MM.1S (cell line): ENCODE data around the gene PERM1.

Source experiments
- DNase-seq: peaks from one replicate; pipeline ENCODE4 v3.0.0-alpha.2; 2015
- H2AFZ ChIP-seq: fragments of 300-600 bp; sonication (generic); 2 replicates; pipeline ENCODE4 v1.6.0; 2016; ENCODE audit warnings: antibody characterized with exemption, low read length
- H3F3A ChIP-seq: fragments of 300-600 bp; sonication (generic); 2 replicates; pipeline ENCODE4 v1.6.1; 2016; ENCODE audit warnings: mild to moderate bottlenecking, antibody characterized with exemption, low read length, moderate library complexity, mixed read lengths; ENCODE audit not compliant: insufficient read depth
- H3K27ac ChIP-seq: fragments of 300-600 bp; sonication (generic); 2 replicates; pipeline ENCODE4 v1.5.1; 2016; ENCODE audit warnings: mild to moderate bottlenecking, low read length
- H3K27me3 ChIP-seq: fragments of 300-600 bp; sonication (generic); replicated peaks from 2 replicates; pipeline ENCODE4 v1.6.0; 2016; ENCODE audit warnings: low read length; ENCODE audit not compliant: insufficient read depth
- H3K36me3 ChIP-seq: fragments of 300-600 bp; sonication (generic); replicated peaks from 2 replicates; pipeline ENCODE4 v1.6.1; 2016; ENCODE audit warnings: mild to moderate bottlenecking, low read length, mixed read lengths; ENCODE audit not compliant: insufficient read depth
- H3K4me1 ChIP-seq: fragments of 300-600 bp; sonication (generic); 2 replicates; pipeline ENCODE4 v1.6.1; 2016; ENCODE audit warnings: low read length, mixed read lengths
- H3K4me2 ChIP-seq: fragments of 300-600 bp; sonication (generic); 2 replicates; pipeline ENCODE4 v1.6.0; 2016; ENCODE audit warnings: low read depth, low read length
- H3K4me3 ChIP-seq: fragments of 300-600 bp; sonication (generic); 2 replicates; pipeline ENCODE4 v1.5.1; 2016; ENCODE audit warnings: low read length, mixed read lengths
- H3K79me2 ChIP-seq: fragments of 300-600 bp; sonication (generic); 2 replicates; pipeline ENCODE4 v1.6.1; 2016; ENCODE audit warnings: mixed run types, low read length, mixed read lengths
- H3K9ac ChIP-seq: fragments of 300-600 bp; sonication (generic); 2 replicates; pipeline ENCODE4 v1.6.1; 2016; ENCODE audit warnings: low read length, mixed read lengths
- H3K9me2 ChIP-seq: fragments of 300-600 bp; sonication (generic); replicated peaks from 2 replicates; pipeline ENCODE4 v1.6.1; 2016; ENCODE audit warnings: mild to moderate bottlenecking, low read length, mixed read lengths; ENCODE audit not compliant: insufficient read depth
- H3K9me3 ChIP-seq: fragments of 300-600 bp; sonication (generic); replicated peaks from 2 replicates; pipeline ENCODE4 v1.6.1; 2016; ENCODE audit warnings: mild to moderate bottlenecking, low read length, mixed read lengths; ENCODE audit not compliant: insufficient read depth
- H4K20me1 ChIP-seq: fragments of 300-600 bp; sonication (generic); 2 replicates; pipeline ENCODE4 v1.6.1; 2016; ENCODE audit warnings: mild to moderate bottlenecking, low read length, moderate library complexity, mixed read lengths; ENCODE audit not compliant: insufficient read depth
- CTCF ChIP-seq: fragments of 300-600 bp; sonication (generic); IDR thresholded peaks from 2 replicates; pipeline ENCODE4 v1.5.1; 2016; ENCODE audit warnings: antibody characterized with exemption, low read length, mixed read lengths
- EZH2 ChIP-seq: fragments of 300-600 bp; sonication (generic); optimal IDR thresholded peaks from 2 replicates; pipeline ENCODE3; 2017; ENCODE audit warnings: low read depth, mild to moderate bottlenecking, antibody characterized with exemption, low read length, mixed read lengths
- EZH2phosphoT487 ChIP-seq: fragments of 300-600 bp; sonication (generic); IDR thresholded peaks from 2 replicates; pipeline ENCODE4 v1.6.1; 2018; ENCODE audit warnings: antibody characterized with exemption, low read length

PERM1 gene

GRCh38 chr1:942864-943533 lies 38.9 kb downstream of the PERM1 start:
- H4K20me1 ChIP-seq = peaks cover 7% of the 10 kb centered on the region; the same call in 1 of the 2 replicates
- no peaks in the 10 kb centered on the region for H3K9me2 ChIP-seq
- no peaks in the 10 kb centered on the region for H3K9me3 ChIP-seq
- H3K27ac ChIP-seq = no peak overlapping the region
- no peak overlapping the region for H3K9ac ChIP-seq
- no peak overlapping the region for H2AFZ ChIP-seq
- H3K4me1 ChIP-seq = peaks cover 34% of the 10 kb centered on the region
- no peaks in the 10 kb centered on the region for H3K79me2 ChIP-seq
- peaks cover 16% of the 10 kb centered on the region for H3F3A ChIP-seq
- no peak overlapping the region for H3K4me3 ChIP-seq
- no peak overlapping the region for H3K4me2 ChIP-seq
- H3K27me3 ChIP-seq = peaks cover 51% of the 10 kb centered on the region
- H3K36me3 ChIP-seq = peaks cover 3% of the 10 kb centered on the region; the same call in 1 of the 2 replicates
- TF ChIP-seq EZH2 (no peak), CTCF (no peak), EZH2phosphoT487 (no peak)
- DNase-seq = no peak

GRCh38 chr1:942411-942821 lies 39.5 kb downstream of the PERM1 start:
- H3K79me2 ChIP-seq = no peaks in the 10 kb centered on the region
- H4K20me1 ChIP-seq = peaks cover 7% of the 10 kb centered on the region; the same call in 1 of the 2 replicates
- no peak for DNase-seq
- H3K4me2 ChIP-seq = peak overlapping the region; percentile 79; the same call in 1 of the 2 replicates
- peaks cover 57% of the 10 kb centered on the region for H3K27me3 ChIP-seq
- H2AFZ ChIP-seq = no peak overlapping the region
- H3K9me3 ChIP-seq = no peaks in the 10 kb centered on the region
- H3F3A ChIP-seq = peaks cover 16% of the 10 kb centered on the region
- no peak for TF ChIP-seq CTCF
- TF ChIP-seq EZH2phosphoT487 = no peak
- no peak for TF ChIP-seq EZH2
- no peaks in the 10 kb centered on the region for H3K36me3 ChIP-seq
- H3K9me2 ChIP-seq = no peaks in the 10 kb centered on the region
- H3K27ac ChIP-seq = no peak overlapping the region
- no peak overlapping the region for H3K9ac ChIP-seq
- peaks cover 34% of the 10 kb centered on the region for H3K4me1 ChIP-seq
- no peak overlapping the region for H3K4me3 ChIP-seq

GRCh38 chr1:941588-942383 lies 40.1 kb downstream of the PERM1 start:
- peak overlapping the region; percentile 79; the same call in 1 of the 2 replicates for H3K4me2 ChIP-seq
- H3K4me3 ChIP-seq = peak overlapping the region; percentile 25; the same call in 1 of the 2 replicates
- H3K9me3 ChIP-seq = no peaks in the 10 kb centered on the region
- peak; percentile 44 for DNase-seq
- no peak overlapping the region for H2AFZ ChIP-seq
- H4K20me1 ChIP-seq = peaks cover 7% of the 10 kb centered on the region; the same call in 1 of the 2 replicates
- H3K79me2 ChIP-seq = no peaks in the 10 kb centered on the region
- no peak overlapping the region for H3K27ac ChIP-seq
- no peaks in the 10 kb centered on the region for H3K9me2 ChIP-seq
- H3F3A ChIP-seq = peaks cover 16% of the 10 kb centered on the region
- H3K9ac ChIP-seq = no peak overlapping the region
- peak; percentile 52 for TF ChIP-seq EZH2
- no peak for TF ChIP-seq EZH2phosphoT487
- H3K27me3 ChIP-seq = peaks cover 62% of the 10 kb centered on the region
- no peaks in the 10 kb centered on the region for H3K36me3 ChIP-seq
- H3K4me1 ChIP-seq = peaks cover 34% of the 10 kb centered on the region
